Thoracic aorta (tissue), 2 donors: ENCODE data around the gene SPANXN1. TPM values are rescaled to one million over a fixed set of nuclear protein-coding genes. Genes with fewer than 3 reads are reported as not detected.
"Not testable (repeated sequence)": the region's sequence is repeated elsewhere in the genome, so short reads cannot be mapped to it uniquely, and the experiment has no call there.

Experiments used
- ATAC-seq: fragments of 150-250 bp; one replicate; pipeline ENCODE4 v1.8.0; 2017; ENCODE audit warnings: low read depth; ENCODE audit not compliant: insufficient number of reproducible peaks, low FRiP score
- DNase-seq: peaks from one replicate; pipeline ENCODE4 v3.0.0-alpha.2; 2020; ENCODE audit warnings: low spot score
- H3K27ac ChIP-seq, 2 donors: fragments of 200-600 bp; sonication (generic); 1 replicate in 1 of 2; 2 replicates in 1 of 2; pipeline ENCODE4 v1.5.1; 2016; ENCODE audit warnings: mild to moderate bottlenecking in 2 of 2, moderate library complexity in 2 of 2
- H3K27me3 ChIP-seq: fragments of 200-600 bp; sonication (generic); replicated peaks from 2 replicates; pipeline ENCODE4 v1.6.0; 2016; ENCODE audit warnings: mild to moderate bottlenecking; ENCODE audit not compliant: insufficient read depth
- H3K36me3 ChIP-seq: fragments of 200-600 bp; sonication (generic); one replicate; pipeline ENCODE4 v1.5.1; 2016
- H3K4me1 ChIP-seq, 2 donors: fragments of 200-600 bp; sonication (generic); 1 replicate in 1 of 2; 2 replicates in 1 of 2; pipeline versions ENCODE4 v1.5.1 to v1.6.0; 2016; ENCODE audit warnings: low read depth in 2 of 2, mild to moderate bottlenecking in 1 of 2; ENCODE audit not compliant: control insufficient read depth in 1 of 2
- H3K4me3 ChIP-seq: fragments of 200-600 bp; sonication (generic); 2 replicates; pipeline ENCODE4 v1.5.1; 2016; ENCODE audit warnings: mild to moderate bottlenecking
- H3K9me3 ChIP-seq: fragments of 200-600 bp; sonication (generic); 2 replicates; pipeline ENCODE4 v1.5.1; 2016
- total RNA-seq, 2 donors: library from RNA; depleted of rRNA; stranded (reverse); fragments of >200 nt; gene quantifications; one replicate each; pipeline versions ENCODE4 v1.1.0 to v1.2.3, GENCODE V29; 2016
- TF ChIP-seq, protein P1 (sequence below): fragments of 200-600 bp; sonication (generic); IDR thresholded peaks from one replicate; pipeline ENCODE4 v1.5.1; 2019; ENCODE audit warnings: antibody characterized with exemption

SPANXN1 gene, protein sequence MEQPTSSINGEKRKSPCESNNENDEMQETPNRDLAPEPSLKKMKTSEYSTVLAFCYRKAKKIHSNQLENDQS
- not detected for total RNA-seq

DNA sequence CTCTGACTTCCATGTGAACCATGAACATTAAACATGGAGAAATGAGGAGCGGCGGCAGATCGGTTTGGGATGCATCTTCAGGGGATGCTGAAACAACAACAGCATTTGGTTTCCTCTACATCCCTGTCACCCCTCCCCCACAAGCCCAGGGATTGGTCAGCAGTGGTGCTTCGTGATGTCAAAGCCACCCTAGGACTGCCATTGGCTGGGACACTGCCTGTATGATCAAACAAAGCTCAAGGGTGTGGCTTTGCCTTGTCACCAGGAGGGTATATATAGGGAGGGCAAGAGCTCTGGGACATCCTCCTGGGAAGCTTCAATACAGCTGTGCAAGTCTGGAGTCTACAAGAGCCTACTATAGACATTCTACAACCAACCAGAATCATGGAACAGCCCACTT is at the start of gene SPANXN1:
SPANXN1 (plus strand) TSS at position 301 of the 400 bp plus-strand sequence; CDS start at position 385, 84 bp downstream.
- not testable (repeated sequence) for ATAC-seq

DNA sequence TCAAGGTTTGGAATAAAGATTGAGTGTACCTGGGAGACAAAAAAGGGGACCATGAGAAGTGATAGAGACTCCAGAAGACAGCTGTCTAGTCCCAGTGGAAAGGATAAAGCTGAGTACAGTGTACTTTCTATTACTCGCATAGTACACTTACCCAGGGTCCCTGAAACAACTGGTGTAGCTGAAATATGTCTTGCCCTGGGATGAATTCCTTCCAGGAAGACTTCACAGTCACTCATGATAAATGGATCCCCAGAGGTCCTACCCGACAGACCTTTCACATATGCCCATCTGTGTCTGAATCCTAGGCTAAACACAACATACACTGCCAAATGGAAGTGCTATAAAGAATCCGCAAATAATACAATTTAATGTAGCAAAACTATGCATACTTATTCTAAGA is 48.2 kb upstream of the SPANXN1 start:
- Histone ChIP-seq H3K9me3 (no peaks in the 10 kb centered on the region), H3K27ac (no peak overlapping the region), H3K27me3 (no peaks in the 10 kb centered on the region), H3K4me3 (no peak overlapping the region), H3K36me3 (no peaks in the 10 kb centered on the region), H3K4me1 (no peaks in the 10 kb centered on the region)
- ATAC-seq: no peak
- TF ChIP-seq, protein P1, sequence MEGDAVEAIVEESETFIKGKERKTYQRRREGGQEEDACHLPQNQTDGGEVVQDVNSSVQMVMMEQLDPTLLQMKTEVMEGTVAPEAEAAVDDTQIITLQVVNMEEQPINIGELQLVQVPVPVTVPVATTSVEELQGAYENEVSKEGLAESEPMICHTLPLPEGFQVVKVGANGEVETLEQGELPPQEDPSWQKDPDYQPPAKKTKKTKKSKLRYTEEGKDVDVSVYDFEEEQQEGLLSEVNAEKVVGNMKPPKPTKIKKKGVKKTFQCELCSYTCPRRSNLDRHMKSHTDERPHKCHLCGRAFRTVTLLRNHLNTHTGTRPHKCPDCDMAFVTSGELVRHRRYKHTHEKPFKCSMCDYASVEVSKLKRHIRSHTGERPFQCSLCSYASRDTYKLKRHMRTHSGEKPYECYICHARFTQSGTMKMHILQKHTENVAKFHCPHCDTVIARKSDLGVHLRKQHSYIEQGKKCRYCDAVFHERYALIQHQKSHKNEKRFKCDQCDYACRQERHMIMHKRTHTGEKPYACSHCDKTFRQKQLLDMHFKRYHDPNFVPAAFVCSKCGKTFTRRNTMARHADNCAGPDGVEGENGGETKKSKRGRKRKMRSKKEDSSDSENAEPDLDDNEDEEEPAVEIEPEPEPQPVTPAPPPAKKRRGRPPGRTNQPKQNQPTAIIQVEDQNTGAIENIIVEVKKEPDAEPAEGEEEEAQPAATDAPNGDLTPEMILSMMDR: no peak
- no peak for DNase-seq

More for the DNA sequence above, at the start of gene SPANXN1:
- H3K4me3 ChIP-seq, H3K4me1 ChIP-seq, DNase-seq, H3K27me3 ChIP-seq, H3K27ac ChIP-seq, H3K36me3 ChIP-seq, H3K9me3 ChIP-seq: not testable (repeated sequence)

DNA sequence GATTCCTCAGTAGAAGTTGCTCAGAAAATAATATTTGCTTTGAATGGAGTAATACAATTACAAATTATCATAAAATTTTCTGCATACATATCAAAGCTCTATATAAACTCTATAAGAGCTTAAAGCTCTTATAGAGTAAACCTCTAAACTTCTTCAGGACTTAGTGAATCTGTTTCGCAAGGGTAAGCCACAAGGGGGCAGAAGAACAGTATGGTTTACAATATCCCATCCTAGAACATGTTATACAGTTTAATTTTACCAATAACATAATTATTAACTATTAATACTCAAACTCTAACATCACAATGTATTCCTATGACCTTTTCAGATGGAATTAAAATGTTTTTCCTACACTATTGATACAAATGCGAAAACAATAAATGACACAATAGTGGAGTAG is 33.8 kb upstream of the SPANXN1 start:
- ATAC-seq (no peak), DNase-seq (no peak)
- Histone ChIP-seq H3K27me3 (no peaks in the 10 kb centered on the region), H3K4me1 (no peaks in the 10 kb centered on the region), H3K4me3 (no peak overlapping the region), H3K9me3 (no peaks in the 10 kb centered on the region), H3K36me3 (no peaks in the 10 kb centered on the region), H3K27ac (no peak overlapping the region)
- TF ChIP-seq, protein P1: no peak

DNA sequence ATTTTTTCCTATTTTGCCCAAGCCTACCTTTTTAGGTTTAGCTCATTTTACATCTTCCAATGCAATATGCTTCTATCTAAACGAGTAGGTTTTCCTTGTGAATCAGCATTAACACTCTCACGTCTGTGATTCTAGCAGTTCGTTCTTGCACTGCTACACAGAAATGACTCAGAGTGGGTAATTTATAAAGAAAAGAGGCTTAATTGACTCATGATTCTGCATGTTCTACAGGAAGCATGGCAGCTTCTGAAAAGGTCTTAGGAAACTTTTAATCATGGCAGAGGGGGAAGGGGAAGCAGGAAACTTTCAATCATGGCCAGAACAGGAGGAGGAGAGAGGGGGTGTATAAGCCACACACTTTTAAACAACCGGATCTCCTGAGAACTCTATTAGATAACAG is 44.9 kb downstream of the SPANXN1 start:
- Histone ChIP-seq H3K4me3 (no peak overlapping the region), H3K9me3 (no peaks in the 10 kb centered on the region), H3K4me1 (no peaks in the 10 kb centered on the region), H3K27ac (no peak overlapping the region), H3K36me3 (no peaks in the 10 kb centered on the region), H3K27me3 (no peaks in the 10 kb centered on the region)
- ATAC-seq (no peak), DNase-seq (no peak)
- TF ChIP-seq, protein P1: no peak
